ENCODE data around the gene CDK19.

- TF ChIP-seq BHLHE40 (IDR thresholded peaks at IDR 0.05; ENCODE audit: borderline replicate concordance) (no peak), ARNT (IDR thresholded peaks at IDR 0.05) (no peak), ELF4 (IDR thresholded peaks at IDR 0.05) (no peak), TARDBP (IDR thresholded peaks at IDR 0.05) (no peak)
Measured at GRCh38 chr6:110800196-110800838, 15.0 kb downstream of the CDK19 start.

All from HEK293T (cell line).